ENCODE measurements around the gene FNDC3B. TPM values are rescaled to one million over a fixed set of nuclear protein-coding genes. Genes with fewer than 3 reads are reported as not detected.

FNDC3B gene
- total RNA-seq, 1 experiment from 2014 or later: 173 TPM

DNA sequence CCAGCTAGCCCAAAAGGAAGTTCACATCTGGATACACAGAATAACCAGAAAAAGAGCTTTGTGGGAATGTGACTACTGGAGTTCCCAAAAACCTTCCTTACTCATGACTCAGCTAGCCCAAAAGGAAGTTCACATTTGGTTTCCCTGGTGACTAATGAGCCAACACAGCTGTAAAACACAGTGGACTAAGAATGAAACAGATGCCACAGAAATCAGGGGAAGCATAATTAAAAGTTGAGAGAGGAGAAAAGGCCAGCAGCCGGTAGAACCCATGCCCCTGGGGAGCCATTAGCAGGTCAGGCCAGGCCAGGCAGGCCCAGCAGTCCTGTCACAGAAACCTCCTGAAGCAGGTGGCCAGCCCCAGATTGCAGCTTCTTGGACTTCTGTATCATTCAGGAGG lies 278.6 kb downstream of the FNDC3B start:
- ChIA-PET CTCF (no interaction called here), POLR2A (no interaction called here)
- BruUV-seq (replicated peaks): TSS peak; percentile 4
- TF ChIP-seq, protein P1, sequence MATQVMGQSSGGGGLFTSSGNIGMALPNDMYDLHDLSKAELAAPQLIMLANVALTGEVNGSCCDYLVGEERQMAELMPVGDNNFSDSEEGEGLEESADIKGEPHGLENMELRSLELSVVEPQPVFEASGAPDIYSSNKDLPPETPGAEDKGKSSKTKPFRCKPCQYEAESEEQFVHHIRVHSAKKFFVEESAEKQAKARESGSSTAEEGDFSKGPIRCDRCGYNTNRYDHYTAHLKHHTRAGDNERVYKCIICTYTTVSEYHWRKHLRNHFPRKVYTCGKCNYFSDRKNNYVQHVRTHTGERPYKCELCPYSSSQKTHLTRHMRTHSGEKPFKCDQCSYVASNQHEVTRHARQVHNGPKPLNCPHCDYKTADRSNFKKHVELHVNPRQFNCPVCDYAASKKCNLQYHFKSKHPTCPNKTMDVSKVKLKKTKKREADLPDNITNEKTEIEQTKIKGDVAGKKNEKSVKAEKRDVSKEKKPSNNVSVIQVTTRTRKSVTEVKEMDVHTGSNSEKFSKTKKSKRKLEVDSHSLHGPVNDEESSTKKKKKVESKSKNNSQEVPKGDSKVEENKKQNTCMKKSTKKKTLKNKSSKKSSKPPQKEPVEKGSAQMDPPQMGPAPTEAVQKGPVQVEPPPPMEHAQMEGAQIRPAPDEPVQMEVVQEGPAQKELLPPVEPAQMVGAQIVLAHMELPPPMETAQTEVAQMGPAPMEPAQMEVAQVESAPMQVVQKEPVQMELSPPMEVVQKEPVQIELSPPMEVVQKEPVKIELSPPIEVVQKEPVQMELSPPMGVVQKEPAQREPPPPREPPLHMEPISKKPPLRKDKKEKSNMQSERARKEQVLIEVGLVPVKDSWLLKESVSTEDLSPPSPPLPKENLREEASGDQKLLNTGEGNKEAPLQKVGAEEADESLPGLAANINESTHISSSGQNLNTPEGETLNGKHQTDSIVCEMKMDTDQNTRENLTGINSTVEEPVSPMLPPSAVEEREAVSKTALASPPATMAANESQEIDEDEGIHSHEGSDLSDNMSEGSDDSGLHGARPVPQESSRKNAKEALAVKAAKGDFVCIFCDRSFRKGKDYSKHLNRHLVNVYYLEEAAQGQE (IDR thresholded peaks at IDR 0.05; ENCODE audit: insufficient read depth in 1 of 2, low read depth in 2 of 2, low read length in 1 of 2): no peak
- TF ChIP-seq, protein P2, sequence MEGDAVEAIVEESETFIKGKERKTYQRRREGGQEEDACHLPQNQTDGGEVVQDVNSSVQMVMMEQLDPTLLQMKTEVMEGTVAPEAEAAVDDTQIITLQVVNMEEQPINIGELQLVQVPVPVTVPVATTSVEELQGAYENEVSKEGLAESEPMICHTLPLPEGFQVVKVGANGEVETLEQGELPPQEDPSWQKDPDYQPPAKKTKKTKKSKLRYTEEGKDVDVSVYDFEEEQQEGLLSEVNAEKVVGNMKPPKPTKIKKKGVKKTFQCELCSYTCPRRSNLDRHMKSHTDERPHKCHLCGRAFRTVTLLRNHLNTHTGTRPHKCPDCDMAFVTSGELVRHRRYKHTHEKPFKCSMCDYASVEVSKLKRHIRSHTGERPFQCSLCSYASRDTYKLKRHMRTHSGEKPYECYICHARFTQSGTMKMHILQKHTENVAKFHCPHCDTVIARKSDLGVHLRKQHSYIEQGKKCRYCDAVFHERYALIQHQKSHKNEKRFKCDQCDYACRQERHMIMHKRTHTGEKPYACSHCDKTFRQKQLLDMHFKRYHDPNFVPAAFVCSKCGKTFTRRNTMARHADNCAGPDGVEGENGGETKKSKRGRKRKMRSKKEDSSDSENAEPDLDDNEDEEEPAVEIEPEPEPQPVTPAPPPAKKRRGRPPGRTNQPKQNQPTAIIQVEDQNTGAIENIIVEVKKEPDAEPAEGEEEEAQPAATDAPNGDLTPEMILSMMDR (IDR thresholded peaks at IDR 0.05): no peak
- no peak for TF ChIP-seq TCF7L2 (IDR thresholded peaks at IDR 0.05; ENCODE audit: low read depth, low read length)
- TF ChIP-seq SIN3A (IDR thresholded peaks at IDR 0.05; ENCODE audit: borderline replicate concordance, insufficient read depth, low read depth, low read length): no peak
- no peak for TF ChIP-seq POLR2AphosphoS5 (IDR thresholded peaks at IDR 0.05; ENCODE audit: low read depth, low read length)
- ATAC-seq (peak; percentile 44; the same call in 1 of the 2 replicates), DNase-seq (ENCODE audit: low read depth, low spot score) (peak; percentile 61)
- Histone ChIP-seq H3K4me1 (ENCODE audit: control insufficient read depth, insufficient read depth, low read length) (no peaks in the 10 kb centered on the region), H3K36me3 (ENCODE audit: control insufficient read depth, insufficient read depth, low read length) (peaks cover 13% of the 10 kb centered on the region), H3K9me3 (ENCODE audit: control insufficient read depth, insufficient read depth, low read depth, low read length) (no peaks in the 10 kb centered on the region), H3K27ac (ENCODE audit: low read length) (no peak overlapping the region), H3K4me3 (ENCODE audit: low read depth in 2 of 2, low read length in 2 of 2) (no peak overlapping the region), H3K27me3 (ENCODE audit: control insufficient read depth, insufficient read depth, low read length) (no peaks in the 10 kb centered on the region)
- in situ Hi-C loops (cut with HindIII; ENCODE audit: low pct_unique_long_range_greater_than_20kb, low sequenced_read_pairs): no loop called here
- intact Hi-C loops (cut with micrococcal nuclease; ENCODE audit: unreplicated experiment): no loop called here

GRCh38 chr3:172319595-172319994 lies 280.2 kb downstream of the FNDC3B start:
- CTCF ChIA-PET: no interaction called here
- Histone ChIP-seq H3K27me3 (ENCODE audit: control insufficient read depth, insufficient read depth, low read length) (no peaks in the 10 kb centered on the region), H3K4me1 (ENCODE audit: control insufficient read depth, insufficient read depth, low read length) (no peaks in the 10 kb centered on the region), H3K27ac (ENCODE audit: low read length) (no peak overlapping the region), H3K9me3 (ENCODE audit: control insufficient read depth, insufficient read depth, low read depth, low read length) (no peaks in the 10 kb centered on the region), H3K4me3 (ENCODE audit: low read depth in 2 of 2, low read length in 2 of 2) (no peak overlapping the region), H3K36me3 (ENCODE audit: control insufficient read depth, insufficient read depth, low read length) (peaks cover 4% of the 10 kb centered on the region)
- in situ Hi-C loops (cut with HindIII; ENCODE audit: low pct_unique_long_range_greater_than_20kb, low sequenced_read_pairs): no loop called here
- intact Hi-C loops (cut with micrococcal nuclease; ENCODE audit: unreplicated experiment): no loop called here
- ATAC-seq: no peak
- TF ChIP-seq TCF7L2 (IDR thresholded peaks at IDR 0.05; ENCODE audit: low read depth, low read length): no peak
- no peak for TF ChIP-seq SIN3A (IDR thresholded peaks at IDR 0.05; ENCODE audit: borderline replicate concordance, insufficient read depth, low read depth, low read length)
- TF ChIP-seq POLR2AphosphoS5 (IDR thresholded peaks at IDR 0.05; ENCODE audit: low read depth, low read length): no peak
- TF ChIP-seq, protein P1 (IDR thresholded peaks at IDR 0.05; ENCODE audit: insufficient read depth in 1 of 2, low read depth in 2 of 2, low read length in 1 of 2): no peak
- TF ChIP-seq, protein P2 (IDR thresholded peaks at IDR 0.05): no peak
- no TSS peak for BruUV-seq (replicated peaks)
- DNase-seq (ENCODE audit: low read depth, low spot score): no peak
- POLR2A ChIA-PET: interaction anchor here (0.5 kb wide), 1 partner anchor 365 kb away, joined by 3 read pairs; no protein-coding TSS in a partner anchor
